Body of pancreas (tissue), 4 donors: Measurements from ENCODE around the gene GJC3.

ENCODE experiments used
- CTCF ChIP-seq, 7 experiments: fragments of 450-650 bp in 4 of 7; fragments of 200-600 bp in 3 of 7; sonication (generic) in 3 of 7; IDR thresholded peaks; one replicate each; pipeline ENCODE4 v1.5.1; 2016 to 2019; ENCODE audit warnings: antibody characterized with exemption in 7 of 7
- POLR2A ChIP-seq, 3 donors: fragments of 450-650 bp; IDR thresholded peaks; one replicate each; pipeline ENCODE4 v1.6.1; 2016; ENCODE audit warnings: antibody characterized with exemption in 3 of 3, mild to moderate bottlenecking in 2 of 3

GRCh38 chr7:99971242-99971641 lies 41.8 kb upstream of the GJC3 start:
- no peak for TF ChIP-seq CTCF (IDR thresholded peaks at IDR 0.05)
- no peak for TF ChIP-seq POLR2A (IDR thresholded peaks at IDR 0.05)
